Measurements from ENCODE around the gene KIF19.

- TF ChIP-seq, protein P1, sequence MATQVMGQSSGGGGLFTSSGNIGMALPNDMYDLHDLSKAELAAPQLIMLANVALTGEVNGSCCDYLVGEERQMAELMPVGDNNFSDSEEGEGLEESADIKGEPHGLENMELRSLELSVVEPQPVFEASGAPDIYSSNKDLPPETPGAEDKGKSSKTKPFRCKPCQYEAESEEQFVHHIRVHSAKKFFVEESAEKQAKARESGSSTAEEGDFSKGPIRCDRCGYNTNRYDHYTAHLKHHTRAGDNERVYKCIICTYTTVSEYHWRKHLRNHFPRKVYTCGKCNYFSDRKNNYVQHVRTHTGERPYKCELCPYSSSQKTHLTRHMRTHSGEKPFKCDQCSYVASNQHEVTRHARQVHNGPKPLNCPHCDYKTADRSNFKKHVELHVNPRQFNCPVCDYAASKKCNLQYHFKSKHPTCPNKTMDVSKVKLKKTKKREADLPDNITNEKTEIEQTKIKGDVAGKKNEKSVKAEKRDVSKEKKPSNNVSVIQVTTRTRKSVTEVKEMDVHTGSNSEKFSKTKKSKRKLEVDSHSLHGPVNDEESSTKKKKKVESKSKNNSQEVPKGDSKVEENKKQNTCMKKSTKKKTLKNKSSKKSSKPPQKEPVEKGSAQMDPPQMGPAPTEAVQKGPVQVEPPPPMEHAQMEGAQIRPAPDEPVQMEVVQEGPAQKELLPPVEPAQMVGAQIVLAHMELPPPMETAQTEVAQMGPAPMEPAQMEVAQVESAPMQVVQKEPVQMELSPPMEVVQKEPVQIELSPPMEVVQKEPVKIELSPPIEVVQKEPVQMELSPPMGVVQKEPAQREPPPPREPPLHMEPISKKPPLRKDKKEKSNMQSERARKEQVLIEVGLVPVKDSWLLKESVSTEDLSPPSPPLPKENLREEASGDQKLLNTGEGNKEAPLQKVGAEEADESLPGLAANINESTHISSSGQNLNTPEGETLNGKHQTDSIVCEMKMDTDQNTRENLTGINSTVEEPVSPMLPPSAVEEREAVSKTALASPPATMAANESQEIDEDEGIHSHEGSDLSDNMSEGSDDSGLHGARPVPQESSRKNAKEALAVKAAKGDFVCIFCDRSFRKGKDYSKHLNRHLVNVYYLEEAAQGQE (IDR thresholded peaks at IDR 0.05; ENCODE audit: insufficient replicate concordance, low read depth), result no peak
- TF ChIP-seq GABPA (IDR thresholded peaks at IDR 0.05; ENCODE audit: low read depth) (no peak), CTCF (IDR thresholded peaks at IDR 0.05; ENCODE audit: insufficient read depth, low read length) (no peak)
Observed at GRCh38 chr17:74339537-74340195, 13.6 kb downstream of the KIF19 start.
